Stimulated activated CD4-positive, alpha-beta T cell treated with anti-CD3 and anti-CD28 coated beads, TNF-alpha, amount 100 ng/mL, for 48 hours (primary cell): Measurements from ENCODE around the gene PXDN.
"Not testable (repeated sequence)": the region's sequence is repeated elsewhere in the genome, so short reads cannot be mapped to it uniquely, and the experiment has no call there.

Source experiments
- DNase-seq, 3 donors: peaks; one replicate each; pipeline ENCODE4 v3.0.0-alpha.2; 2020; ENCODE audit warnings: low read depth in 3 of 3

The PXDN gene

GRCh38 chr2:1702186-1702565 lies 42.1 kb downstream of the PXDN start:
- DNase-seq, result no peak

- no peak for DNase-seq
These were observed 42.6 kb downstream of the PXDN start for GRCh38 chr2:1701556-1702185.

- DNase-seq, result no peak
These were observed 43.3 kb downstream of the PXDN start for GRCh38 chr2:1701020-1701419.

- DNase-seq, result not testable (repeated sequence)
These were observed 43.9 kb downstream of the PXDN start for GRCh38 chr2:1700427-1700826.

- no peak for DNase-seq
These were observed 45.9 kb downstream of the PXDN start for GRCh38 chr2:1698188-1698945.

GRCh38 chr2:1697601-1698000 lies 46.7 kb downstream of the PXDN start:
- no peak for DNase-seq

- no peak for DNase-seq
These were observed 47.8 kb downstream of the PXDN start for GRCh38 chr2:1696472-1696871.

GRCh38 chr2:1694371-1695271 lies 49.7 kb downstream of the PXDN start:
- DNase-seq, result no peak

- DNase-seq, result no peak
These were observed 50.6 kb downstream of the PXDN start for GRCh38 chr2:1693723-1694122.

GRCh38 chr2:1692342-1692741 lies 52.0 kb downstream of the PXDN start:
- no peak for DNase-seq

- DNase-seq, result no peak
These were observed 52.9 kb downstream of the PXDN start for GRCh38 chr2:1691366-1691765.

GRCh38 chr2:1690056-1690775 lies 54.1 kb downstream of the PXDN start:
- DNase-seq, result no peak

GRCh38 chr2:1688859-1689258 lies 55.5 kb downstream of the PXDN start:
- DNase-seq, result no peak

- no peak for DNase-seq
These were observed 56.2 kb downstream of the PXDN start for GRCh38 chr2:1688161-1688560.

GRCh38 chr2:1687254-1687653 lies 57.1 kb downstream of the PXDN start:
- no peak for DNase-seq

GRCh38 chr2:1686784-1687105 lies 57.6 kb downstream of the PXDN start:
- no peak for DNase-seq

GRCh38 chr2:1685957-1686783 lies 58.1 kb downstream of the PXDN start:
- DNase-seq, result no peak

- no peak for DNase-seq
These were observed 59.0 kb downstream of the PXDN start for GRCh38 chr2:1685078-1685956.

- no peak for DNase-seq
These were observed 61.0 kb downstream of the PXDN start for GRCh38 chr2:1683297-1683696.

- no peak for DNase-seq
These were observed 62.2 kb downstream of the PXDN start for GRCh38 chr2:1682181-1682440.
